Glutamatergic neuron (in vitro differentiated cells): ENCODE measurements around the gene USP36. TPM values are rescaled to one million over a fixed set of nuclear protein-coding genes. Genes with fewer than 3 reads are reported as not detected.

Experiments used
- DNase-seq: peaks from one replicate; pipeline ENCODE4 v3.0.0; 2022
- H3K27ac Mint-ChIP-seq: one replicate; pipeline ENCODE4 v1.8.0; 2020; ENCODE audit warnings: mild to moderate bottlenecking, mixed read lengths, inconsistent platforms; ENCODE audit not compliant: unreplicated experiment
- H3K27me3 Mint-ChIP-seq: one replicate; pipeline ENCODE4 v1.8.0; 2020; ENCODE audit warnings: mild to moderate bottlenecking, moderate library complexity, mixed read lengths, inconsistent platforms; ENCODE audit not compliant: unreplicated experiment
- H3K36me3 Mint-ChIP-seq: one replicate; pipeline ENCODE4 v1.8.0; 2020; ENCODE audit warnings: mild to moderate bottlenecking, mixed read lengths, inconsistent platforms; ENCODE audit not compliant: unreplicated experiment
- H3K4me1 Mint-ChIP-seq: one replicate; pipeline ENCODE4 v1.8.0; 2020; ENCODE audit warnings: mild to moderate bottlenecking, low read depth, mixed read lengths, inconsistent platforms; ENCODE audit not compliant: unreplicated experiment
- H3K4me3 Mint-ChIP-seq: one replicate; pipeline ENCODE4 v1.8.0; 2020; ENCODE audit warnings: mild to moderate bottlenecking, mixed read lengths, inconsistent platforms; ENCODE audit not compliant: unreplicated experiment
- H3K9me3 Mint-ChIP-seq: one replicate; pipeline ENCODE4 v1.8.0; 2020; ENCODE audit warnings: mild to moderate bottlenecking, moderate library complexity, mixed read lengths, inconsistent platforms; ENCODE audit not compliant: unreplicated experiment
- total RNA-seq: library from RNA; stranded (reverse); fragmentation: NEBNext Ultra II Directional; extraction: Animal tissue kit (Norgen Biotek cat#: 25700); gene quantifications from one replicate; pipeline ENCODE4 v1.2.1, GENCODE V29; 2021; ENCODE audit not compliant: unreplicated experiment
- TF ChIP-seq, protein P1 (sequence below): fragments of 200-600 bp; sonication (generic); IDR thresholded peaks from one replicate; pipeline ENCODE4 v1.5.0; 2021; ENCODE audit not compliant: partially characterized antibody, unreplicated experiment

The USP36 gene
- total RNA-seq, 1 donor from 2014 or later = 45.3 TPM

DNA sequence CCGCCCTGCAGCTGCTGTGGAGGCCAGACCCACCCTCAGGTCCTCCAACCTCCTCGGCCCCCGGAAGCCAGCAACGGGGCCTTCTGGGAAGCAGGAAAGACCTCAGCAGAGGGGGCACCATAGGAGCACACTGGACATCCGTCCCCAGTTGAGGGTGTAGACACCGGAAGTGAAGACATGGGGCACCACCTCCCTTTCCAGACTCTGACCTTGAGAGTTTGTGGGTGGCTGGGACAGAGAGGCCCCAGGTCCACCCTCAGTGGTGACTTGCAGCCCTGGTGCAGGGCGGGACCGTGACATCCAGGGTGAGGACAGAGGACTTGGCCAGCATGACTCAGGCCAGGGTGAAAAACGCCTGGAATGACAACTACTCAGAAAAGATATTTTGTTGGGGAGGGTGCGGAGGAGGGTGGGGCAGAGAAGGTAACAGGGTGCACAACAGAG lies 42.5 kb upstream of the USP36 start:
- H3K4me3 Mint-ChIP-seq = peak overlapping the region; percentile 72
- no peak for DNase-seq
- H3K27ac Mint-ChIP-seq = peak overlapping the region; percentile 78
- no peaks in the 10 kb centered on the region for H3K36me3 Mint-ChIP-seq
- H3K4me1 Mint-ChIP-seq = peaks cover 26% of the 10 kb centered on the region
- H3K27me3 Mint-ChIP-seq = peaks cover 9% of the 10 kb centered on the region
- peaks cover 5% of the 10 kb centered on the region for H3K9me3 Mint-ChIP-seq
- TF ChIP-seq, protein P1, sequence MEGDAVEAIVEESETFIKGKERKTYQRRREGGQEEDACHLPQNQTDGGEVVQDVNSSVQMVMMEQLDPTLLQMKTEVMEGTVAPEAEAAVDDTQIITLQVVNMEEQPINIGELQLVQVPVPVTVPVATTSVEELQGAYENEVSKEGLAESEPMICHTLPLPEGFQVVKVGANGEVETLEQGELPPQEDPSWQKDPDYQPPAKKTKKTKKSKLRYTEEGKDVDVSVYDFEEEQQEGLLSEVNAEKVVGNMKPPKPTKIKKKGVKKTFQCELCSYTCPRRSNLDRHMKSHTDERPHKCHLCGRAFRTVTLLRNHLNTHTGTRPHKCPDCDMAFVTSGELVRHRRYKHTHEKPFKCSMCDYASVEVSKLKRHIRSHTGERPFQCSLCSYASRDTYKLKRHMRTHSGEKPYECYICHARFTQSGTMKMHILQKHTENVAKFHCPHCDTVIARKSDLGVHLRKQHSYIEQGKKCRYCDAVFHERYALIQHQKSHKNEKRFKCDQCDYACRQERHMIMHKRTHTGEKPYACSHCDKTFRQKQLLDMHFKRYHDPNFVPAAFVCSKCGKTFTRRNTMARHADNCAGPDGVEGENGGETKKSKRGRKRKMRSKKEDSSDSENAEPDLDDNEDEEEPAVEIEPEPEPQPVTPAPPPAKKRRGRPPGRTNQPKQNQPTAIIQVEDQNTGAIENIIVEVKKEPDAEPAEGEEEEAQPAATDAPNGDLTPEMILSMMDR = no peak

DNA sequence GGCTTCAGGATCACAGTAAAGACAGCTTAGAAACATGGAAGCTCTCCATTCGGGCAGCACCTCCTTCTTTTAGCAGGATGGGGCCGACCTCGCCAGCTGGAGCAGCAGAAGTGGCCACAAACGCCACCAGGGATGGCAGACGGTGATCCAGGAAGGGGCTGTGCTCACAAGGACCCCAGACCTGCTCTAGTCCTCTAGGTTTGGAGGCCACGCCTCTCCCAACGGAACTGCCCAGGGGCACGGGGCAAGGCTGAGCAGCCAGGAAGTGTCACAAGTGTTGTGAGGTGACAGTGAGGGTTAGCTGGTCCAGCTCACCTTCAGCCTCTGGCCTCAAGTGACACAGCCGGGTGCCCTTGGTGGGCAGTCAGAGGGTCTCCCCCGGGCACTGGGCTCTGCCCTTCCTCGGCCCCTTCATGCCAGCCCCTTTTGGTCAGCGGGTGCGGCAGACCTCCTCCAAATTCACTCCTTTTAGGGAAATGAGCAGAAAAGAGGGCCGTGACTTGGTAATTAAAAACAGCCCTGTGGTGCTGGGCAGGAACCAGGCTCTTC lies 42.0 kb upstream of the USP36 start:
- Mint-ChIP-seq H3K4me3 (no peak overlapping the region), H3K27me3 (peaks cover 9% of the 10 kb centered on the region), H3K9me3 (peaks cover 5% of the 10 kb centered on the region), H3K36me3 (no peaks in the 10 kb centered on the region), H3K27ac (peak overlapping the region; percentile 12), H3K4me1 (peaks cover 26% of the 10 kb centered on the region)
- no peak for DNase-seq
- TF ChIP-seq, protein P1 = no peak

DNA sequence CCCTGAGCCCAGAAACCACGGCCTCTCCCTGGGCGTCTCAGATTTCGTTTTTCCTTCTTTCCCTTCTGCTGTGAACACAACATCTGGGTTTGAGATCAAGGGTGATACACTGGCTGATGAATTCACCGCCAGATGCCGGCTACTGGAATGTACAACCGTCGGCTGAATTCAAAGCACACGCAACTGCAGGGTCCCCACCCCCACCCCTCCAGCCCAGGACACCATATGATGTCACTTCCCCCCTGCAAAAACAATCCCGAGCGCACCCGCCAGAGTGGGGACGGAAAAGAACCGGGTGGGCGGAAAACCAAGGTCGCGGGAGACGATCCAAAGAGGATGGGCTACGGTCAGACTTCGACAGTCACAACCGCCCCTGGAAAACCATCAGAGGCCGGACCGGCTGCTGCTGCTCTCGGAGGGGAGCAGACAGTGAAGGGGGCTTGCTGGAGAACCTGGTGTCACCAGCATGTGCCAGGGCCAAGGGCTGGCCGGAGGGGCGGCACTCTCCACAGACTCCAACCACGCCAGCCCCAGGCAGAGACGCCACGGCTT lies 39.1 kb upstream of the USP36 start:
- TF ChIP-seq, protein P1 = no peak

DNA sequence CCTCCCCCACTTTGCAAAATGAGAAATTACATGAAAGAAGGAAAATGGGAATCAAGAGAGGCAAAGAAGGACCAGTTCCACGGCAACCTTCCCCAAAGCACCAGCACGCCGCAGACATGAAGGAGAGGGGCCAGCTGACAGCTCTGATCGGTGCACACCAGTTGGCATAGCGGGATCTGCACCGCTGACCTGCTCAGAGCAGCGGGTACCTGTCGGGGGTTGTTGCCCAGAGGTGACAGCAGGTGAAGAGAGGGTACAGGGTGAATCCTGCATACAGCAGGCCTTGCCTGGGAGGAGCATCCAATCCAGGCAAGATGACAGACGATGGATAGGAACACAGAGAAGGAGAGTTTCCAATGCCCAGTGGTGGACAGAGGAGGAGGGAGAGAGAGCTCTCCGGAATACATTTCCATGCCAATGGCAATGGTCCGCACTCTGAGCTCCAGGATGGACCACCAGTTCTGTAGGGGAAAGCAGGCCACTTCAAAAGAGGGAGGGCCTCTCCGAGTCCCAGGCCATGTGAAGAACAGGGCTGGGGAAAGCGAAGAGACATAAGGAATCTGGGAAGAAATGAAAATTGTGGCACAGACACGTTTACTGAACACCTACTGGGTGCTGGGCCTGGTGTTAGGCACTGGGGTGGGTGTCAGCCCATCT lies 38.4 kb upstream of the USP36 start:
- no peak overlapping the region for H3K27ac Mint-ChIP-seq

More for the DNA sequence above, 39.1 kb upstream of the USP36 start:
- H3K4me3 Mint-ChIP-seq = no peak overlapping the region
- H3K9me3 Mint-ChIP-seq = peaks cover 9% of the 10 kb centered on the region
- peaks cover 4% of the 10 kb centered on the region for H3K36me3 Mint-ChIP-seq
- peaks cover 40% of the 10 kb centered on the region for H3K4me1 Mint-ChIP-seq
- H3K27ac Mint-ChIP-seq = no peak overlapping the region
- DNase-seq = no peak
- H3K27me3 Mint-ChIP-seq = peaks cover 15% of the 10 kb centered on the region

More for the DNA sequence above, 38.4 kb upstream of the USP36 start:
- peaks cover 4% of the 10 kb centered on the region for H3K36me3 Mint-ChIP-seq
- peaks cover 13% of the 10 kb centered on the region for H3K27me3 Mint-ChIP-seq
- peaks cover 44% of the 10 kb centered on the region for H3K4me1 Mint-ChIP-seq
- no peak overlapping the region for H3K4me3 Mint-ChIP-seq
- TF ChIP-seq, protein P1 = no peak
- DNase-seq = no peak
- H3K9me3 Mint-ChIP-seq = peaks cover 12% of the 10 kb centered on the region
